OCI-LY3 (cell line): ENCODE measurements around the gene SFXN3.

Experiments
- H2AFZ ChIP-seq: fragments of 200-600, 300-600 bp; shearing (Covaris generic); 2 replicates; pipeline ENCODE4 v1.6.0; 2014; ENCODE audit warnings: antibody characterized with exemption, low read depth, low read length
- H3K27ac ChIP-seq: fragments of 200-600, 300-600 bp; sonication (generic); 2 replicates; pipeline ENCODE4 v1.5.1; 2014; ENCODE audit warnings: mild to moderate bottlenecking, low read length, moderate library complexity, mixed read lengths
- H3K27me3 ChIP-seq: fragments of 200-600, 300-600 bp; sonication (generic); 2 replicates; pipeline ENCODE4 v1.6.1; 2014; ENCODE audit warnings: low read depth, low read length, mixed read lengths
- H3K36me3 ChIP-seq: fragments of 200-600, 300-600 bp; sonication (generic); replicated peaks from 2 replicates; pipeline ENCODE3; 2014; ENCODE audit warnings: low read depth, low read length, mixed read lengths
- H3K4me1 ChIP-seq: fragments of 300-600, 200-600 bp; sonication (generic); 2 replicates; pipeline ENCODE4 v1.6.1; 2014; ENCODE audit warnings: low read length, mixed read lengths
- H3K4me2 ChIP-seq: fragments of 200-600, 300-600 bp; sonication (generic); 2 replicates; pipeline ENCODE4 v1.6.1; 2014; ENCODE audit warnings: low read length, mixed read lengths
- H3K4me3 ChIP-seq: fragments of 300-600, 200-600 bp; sonication (generic); 2 replicates; pipeline ENCODE4 v1.5.1; 2014; ENCODE audit warnings: antibody characterized with exemption, mild to moderate bottlenecking, low read length, moderate library complexity
- H3K79me2 ChIP-seq: fragments of 300-600, 200-600 bp; shearing (Covaris generic); 2 replicates; pipeline ENCODE4 v1.6.1; 2014; ENCODE audit warnings: mild to moderate bottlenecking, low read length, mixed read lengths
- H3K9ac ChIP-seq: fragments of 300-600, 200-600 bp; shearing (Covaris generic); 2 replicates; pipeline ENCODE4 v1.6.0; 2014; ENCODE audit warnings: mild to moderate bottlenecking, low read length, moderate library complexity
- H3K9me3 ChIP-seq: fragments of 200-600, 300-600 bp; shearing (Covaris generic); 2 replicates; pipeline ENCODE4 v1.6.1; 2014; ENCODE audit warnings: low read length, mixed read lengths; ENCODE audit not compliant: insufficient read depth
- H4K20me1 ChIP-seq: fragments of 200-600, 300-600 bp; sonication (generic); 2 replicates; pipeline ENCODE4 v1.6.1; 2016; ENCODE audit warnings: low read length, mixed read lengths; ENCODE audit not compliant: insufficient read depth
- EZH2phosphoT487 ChIP-seq: fragments of 200-600 bp; shearing (Covaris generic); IDR thresholded peaks from 2 replicates; pipeline ENCODE4 v1.6.1; 2018; ENCODE audit warnings: antibody characterized with exemption, mixed run types, low read depth
- TF ChIP-seq, protein P1 (sequence below): fragments of 200-600, 300-600 bp; sonication (generic); IDR thresholded peaks from 2 replicates; pipeline ENCODE4 v1.5.1; 2014; ENCODE audit warnings: antibody characterized with exemption, low read length, low read depth

Gene SFXN3

DNA sequence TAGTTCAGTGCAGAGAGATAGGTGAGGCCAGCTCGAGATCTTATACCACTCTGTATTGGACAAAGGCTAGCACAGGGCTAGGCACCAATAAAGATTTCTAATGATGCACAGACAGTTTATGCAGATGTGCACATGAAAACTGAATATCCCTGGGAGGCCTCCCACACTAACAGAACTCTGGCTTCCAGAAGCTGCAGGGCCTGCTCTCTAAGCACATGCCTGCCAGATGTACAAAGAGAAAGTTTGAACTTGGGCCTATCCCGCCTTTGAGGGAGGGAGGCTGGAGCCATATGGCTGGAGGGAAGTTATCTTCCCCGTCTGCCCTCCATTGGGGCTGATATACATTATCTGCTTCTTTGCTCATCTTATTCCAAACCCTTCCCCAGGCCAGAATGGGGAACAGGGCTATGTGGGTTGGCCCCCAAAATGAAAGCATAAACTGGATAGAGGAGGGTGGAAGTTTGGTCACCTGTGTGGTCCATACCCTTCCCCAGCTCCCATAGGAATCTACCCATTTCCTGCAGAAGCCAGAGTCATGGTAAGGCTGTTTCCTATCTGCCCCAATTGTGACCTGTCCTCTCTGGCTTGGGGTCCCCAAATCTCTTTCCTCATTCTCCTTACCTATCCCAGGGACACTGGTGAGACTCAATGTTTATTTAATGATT lies 34.6 kb downstream of the SFXN3 start:
- H3K27ac ChIP-seq: no peak overlapping the region
- H3K36me3 ChIP-seq: no peaks in the 10 kb centered on the region
- no peak for TF ChIP-seq EZH2phosphoT487
- peaks cover 29% of the 10 kb centered on the region for H3K4me1 ChIP-seq
- H3K4me2 ChIP-seq: peak overlapping the region; percentile 95
- H3K9me3 ChIP-seq: no peaks in the 10 kb centered on the region
- H3K79me2 ChIP-seq: no peaks in the 10 kb centered on the region
- H3K27me3 ChIP-seq: no peaks in the 10 kb centered on the region; the same call in 1 of the 2 replicates
- H4K20me1 ChIP-seq: no peaks in the 10 kb centered on the region
- no peak overlapping the region for H3K9ac ChIP-seq
- peak overlapping the region; percentile 82 for H3K4me3 ChIP-seq
- H2AFZ ChIP-seq: no peak overlapping the region

DNA sequence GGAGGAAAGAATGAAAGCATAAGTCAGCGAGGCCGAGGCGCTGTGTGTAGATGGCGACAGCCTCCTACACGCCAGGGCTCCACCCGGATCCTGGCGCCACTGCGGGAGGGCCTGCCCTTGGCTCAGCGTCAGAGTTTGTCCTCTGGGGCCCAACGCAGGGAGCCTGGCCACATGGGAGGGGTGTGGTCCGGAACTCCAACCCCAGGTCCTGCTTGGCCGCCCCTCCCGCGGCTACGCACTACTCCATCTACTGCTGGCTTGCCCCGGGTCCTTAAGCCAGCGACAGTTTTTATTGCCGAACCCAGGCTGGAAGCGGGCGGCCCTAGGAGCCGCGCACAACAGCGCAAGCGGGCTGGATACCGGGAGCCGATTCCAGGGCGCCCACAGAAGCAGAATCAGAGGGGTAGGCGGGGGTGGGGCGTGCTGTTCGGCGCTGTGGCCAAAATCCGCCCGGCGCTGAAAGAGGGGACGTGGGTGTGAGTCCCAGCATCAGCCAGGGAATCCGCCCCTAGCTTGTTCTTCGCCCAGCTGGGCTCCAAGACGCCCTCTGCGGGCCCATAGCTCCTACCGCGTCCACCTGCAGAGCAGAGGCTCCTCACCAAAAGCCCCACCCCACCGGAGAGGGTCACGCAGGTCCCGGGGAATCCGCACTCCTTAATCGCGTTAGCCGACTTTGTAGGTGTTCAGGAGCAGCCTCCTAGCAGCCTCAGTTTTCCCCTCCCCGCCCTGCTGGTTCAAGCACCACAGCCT lies 35.3 kb downstream of the SFXN3 start:
- Histone ChIP-seq H3K4me1 (peaks cover 35% of the 10 kb centered on the region), H3K27me3 (no peaks in the 10 kb centered on the region; the same call in 1 of the 2 replicates), H3K79me2 (no peaks in the 10 kb centered on the region), H3K27ac (no peak overlapping the region), H3K9me3 (no peaks in the 10 kb centered on the region), H2AFZ (no peak overlapping the region), H3K9ac (peak overlapping the region; percentile 51), H3K4me3 (peak overlapping the region; percentile 82), H4K20me1 (no peaks in the 10 kb centered on the region), H3K36me3 (no peaks in the 10 kb centered on the region), H3K4me2 (peak overlapping the region; percentile 95)
- TF ChIP-seq, protein P1, sequence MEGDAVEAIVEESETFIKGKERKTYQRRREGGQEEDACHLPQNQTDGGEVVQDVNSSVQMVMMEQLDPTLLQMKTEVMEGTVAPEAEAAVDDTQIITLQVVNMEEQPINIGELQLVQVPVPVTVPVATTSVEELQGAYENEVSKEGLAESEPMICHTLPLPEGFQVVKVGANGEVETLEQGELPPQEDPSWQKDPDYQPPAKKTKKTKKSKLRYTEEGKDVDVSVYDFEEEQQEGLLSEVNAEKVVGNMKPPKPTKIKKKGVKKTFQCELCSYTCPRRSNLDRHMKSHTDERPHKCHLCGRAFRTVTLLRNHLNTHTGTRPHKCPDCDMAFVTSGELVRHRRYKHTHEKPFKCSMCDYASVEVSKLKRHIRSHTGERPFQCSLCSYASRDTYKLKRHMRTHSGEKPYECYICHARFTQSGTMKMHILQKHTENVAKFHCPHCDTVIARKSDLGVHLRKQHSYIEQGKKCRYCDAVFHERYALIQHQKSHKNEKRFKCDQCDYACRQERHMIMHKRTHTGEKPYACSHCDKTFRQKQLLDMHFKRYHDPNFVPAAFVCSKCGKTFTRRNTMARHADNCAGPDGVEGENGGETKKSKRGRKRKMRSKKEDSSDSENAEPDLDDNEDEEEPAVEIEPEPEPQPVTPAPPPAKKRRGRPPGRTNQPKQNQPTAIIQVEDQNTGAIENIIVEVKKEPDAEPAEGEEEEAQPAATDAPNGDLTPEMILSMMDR: peak; percentile 49
- no peak for TF ChIP-seq EZH2phosphoT487

DNA sequence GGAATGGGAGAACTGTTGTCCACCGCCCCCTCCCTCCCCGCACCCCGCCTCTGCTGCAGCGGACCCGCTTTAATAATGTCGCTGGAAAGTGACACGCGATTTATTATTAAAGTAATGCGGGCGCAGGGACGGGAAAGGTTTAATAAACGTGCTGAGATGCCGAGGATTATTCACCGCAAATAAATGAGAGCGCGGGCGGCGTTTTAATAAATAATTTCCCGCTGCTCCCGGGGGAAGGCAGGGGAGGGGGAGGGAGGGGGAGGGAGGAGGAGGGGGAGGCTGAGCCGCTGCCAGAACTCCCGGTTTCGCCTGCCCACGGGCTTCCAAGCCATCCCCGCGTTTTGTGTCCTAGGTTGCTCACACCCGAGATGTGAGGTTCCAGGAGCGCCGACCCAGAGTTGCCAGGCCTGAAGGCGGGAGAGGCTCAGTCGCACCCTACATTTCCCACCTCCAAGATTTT lies 35.9 kb downstream of the SFXN3 start:
- Histone ChIP-seq H2AFZ (peak overlapping the region; percentile 69), H3K27me3 (no peaks in the 10 kb centered on the region; the same call in 1 of the 2 replicates), H3K4me2 (peak overlapping the region; percentile 95), H3K4me1 (peaks cover 36% of the 10 kb centered on the region), H4K20me1 (no peaks in the 10 kb centered on the region), H3K9me3 (no peaks in the 10 kb centered on the region), H3K79me2 (no peaks in the 10 kb centered on the region), H3K36me3 (no peaks in the 10 kb centered on the region), H3K27ac (no peak overlapping the region), H3K9ac (peak overlapping the region; percentile 69), H3K4me3 (peak overlapping the region; percentile 82)
- no peak for TF ChIP-seq EZH2phosphoT487
- TF ChIP-seq, protein P1: no peak

DNA sequence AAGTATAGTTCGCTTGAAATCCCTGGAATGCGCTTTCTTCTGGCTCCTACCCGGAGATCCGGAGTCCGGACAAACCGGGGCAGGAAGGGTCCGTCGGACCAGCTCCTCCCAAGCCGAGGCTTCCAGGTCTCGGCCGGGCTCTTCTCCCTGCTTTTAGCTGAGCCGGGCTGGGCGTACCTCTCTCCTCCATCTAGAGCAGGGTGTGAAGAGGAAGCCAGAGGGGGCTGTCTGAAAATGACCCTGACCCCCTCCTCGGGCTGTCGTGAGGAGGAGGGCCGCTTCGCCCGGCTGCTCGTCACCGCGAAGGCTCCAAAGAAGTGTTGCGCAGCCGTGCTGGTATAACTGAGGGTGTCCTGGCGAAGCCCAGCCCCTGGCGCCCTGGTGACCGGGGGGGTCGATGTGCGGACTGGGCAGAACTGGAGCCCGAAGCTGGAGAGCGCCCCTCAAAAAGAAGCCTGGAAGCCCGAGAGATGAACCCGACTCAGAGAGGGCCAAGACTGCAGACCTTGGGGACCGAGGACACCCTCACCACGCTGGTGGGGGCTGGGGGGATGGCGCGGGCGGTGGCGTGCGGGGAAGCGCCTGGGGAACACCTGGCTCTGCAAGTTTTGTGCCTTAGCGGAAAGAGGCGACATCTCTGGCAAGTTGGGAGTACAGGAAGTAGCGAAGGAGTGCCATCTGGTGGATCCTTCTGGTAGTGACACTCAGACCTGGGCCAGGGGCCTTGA lies 36.5 kb downstream of the SFXN3 start:
- Histone ChIP-seq H3K9ac (peak overlapping the region; percentile 69), H3K9me3 (no peaks in the 10 kb centered on the region), H3K27ac (no peak overlapping the region), H3K4me3 (peak overlapping the region; percentile 82), H3K79me2 (no peaks in the 10 kb centered on the region), H3K4me1 (peaks cover 36% of the 10 kb centered on the region), H4K20me1 (no peaks in the 10 kb centered on the region), H3K36me3 (no peaks in the 10 kb centered on the region), H3K4me2 (peak overlapping the region; percentile 95), H2AFZ (peak overlapping the region; percentile 69), H3K27me3 (no peaks in the 10 kb centered on the region; the same call in 1 of the 2 replicates)
- TF ChIP-seq EZH2phosphoT487: no peak
- TF ChIP-seq, protein P1: peak; percentile 70
